ENCODE measurements around the gene AGO4.
"Not testable (repeated sequence)": the region's sequence is repeated elsewhere in the genome, so short reads cannot be mapped to it uniquely, and the experiment has no call there.

AGO4 gene

DNA sequence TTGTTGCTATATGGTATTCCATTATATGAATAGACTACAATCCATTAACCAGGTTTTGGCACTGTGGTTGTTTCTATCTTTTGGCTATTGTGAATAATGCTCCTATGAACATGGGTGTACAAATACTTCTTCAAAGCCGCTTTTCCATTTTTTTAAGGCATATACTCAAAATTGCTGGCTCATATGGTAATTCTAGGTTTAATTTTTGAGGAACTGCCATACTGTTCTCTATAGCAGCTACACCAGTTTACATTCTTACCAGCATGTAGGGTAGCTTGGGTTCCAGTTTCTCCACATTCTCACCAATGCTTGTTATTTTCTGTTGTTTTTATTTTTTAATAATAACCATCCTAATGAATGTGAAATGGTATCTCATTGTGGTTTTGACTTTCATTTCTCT lies 55.3 kb downstream of the AGO4 start:
- no peaks in the 10 kb centered on the region for H3K4me1 ChIP-seq (ENCODE audit: control insufficient read depth in 1 of 2, insufficient read depth in 2 of 2, low read length in 2 of 2)
- H3K27me3 ChIP-seq (ENCODE audit: control insufficient read depth in 1 of 2, insufficient read depth in 2 of 2, low read length in 2 of 2): no peaks in the 10 kb centered on the region
- H3K9ac ChIP-seq (ENCODE audit: low read depth in 1 of 2, low read length in 2 of 2): no peak overlapping the region
- no peak overlapping the region for H3K27ac ChIP-seq (ENCODE audit: low read depth, low read length)
- H3K36me3 ChIP-seq (ENCODE audit: control insufficient read depth in 1 of 2, insufficient read depth in 2 of 2, low read length in 2 of 2): no peaks in the 10 kb centered on the region
- H3K9me3 ChIP-seq (ENCODE audit: control insufficient read depth in 1 of 2, low read length in 2 of 2): no peaks in the 10 kb centered on the region
- no peak overlapping the region for H3K4me3 ChIP-seq (ENCODE audit: low read depth in 1 of 2, low read length in 2 of 2)

DNA sequence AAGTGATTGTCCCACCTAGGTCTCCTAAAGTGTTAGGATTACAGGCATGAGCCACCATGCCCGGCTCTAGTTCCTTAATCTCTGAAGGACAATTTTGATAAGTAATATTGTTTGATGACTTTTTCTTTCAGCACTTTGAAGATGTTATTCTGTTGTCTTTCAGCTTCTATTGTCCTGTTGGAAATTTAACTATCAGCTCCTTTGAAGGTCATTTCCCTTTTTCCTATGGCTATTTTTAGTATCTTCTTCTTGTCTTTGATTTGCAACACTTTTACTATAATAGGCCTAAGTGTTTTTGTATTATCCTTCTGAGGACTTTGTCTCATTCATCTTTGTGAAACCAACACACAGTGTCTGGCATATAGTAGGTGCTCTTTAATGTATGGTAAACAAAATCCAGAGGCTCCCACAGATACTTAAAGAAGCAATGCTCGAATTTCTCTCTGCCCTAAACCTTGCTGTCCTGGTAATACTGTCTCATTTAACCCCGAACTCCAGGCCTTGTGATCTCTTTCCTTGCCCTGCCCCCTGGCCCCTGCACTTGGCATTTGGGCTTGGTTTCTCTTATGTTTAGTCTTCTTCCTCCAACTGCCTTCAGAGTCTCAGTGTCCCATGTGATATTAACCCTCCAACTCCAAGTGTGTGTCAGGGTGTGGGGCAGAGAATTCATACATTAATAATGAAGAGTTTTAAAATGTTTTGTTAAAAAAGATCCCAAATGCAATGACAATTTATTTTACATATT lies 56.2 kb downstream of the AGO4 start:
- Histone ChIP-seq H3K4me1 (ENCODE audit: control insufficient read depth in 1 of 2, insufficient read depth in 2 of 2, low read length in 2 of 2) (no peaks in the 10 kb centered on the region), H3K9ac (ENCODE audit: low read depth in 1 of 2, low read length in 2 of 2) (no peak overlapping the region), H3K27ac (ENCODE audit: low read depth, low read length) (no peak overlapping the region), H3K36me3 (ENCODE audit: control insufficient read depth in 1 of 2, insufficient read depth in 2 of 2, low read length in 2 of 2) (no peaks in the 10 kb centered on the region), H3K4me3 (ENCODE audit: low read depth in 1 of 2, low read length in 2 of 2) (no peak overlapping the region), H3K27me3 (ENCODE audit: control insufficient read depth in 1 of 2, insufficient read depth in 2 of 2, low read length in 2 of 2) (no peaks in the 10 kb centered on the region), H3K9me3 (ENCODE audit: control insufficient read depth in 1 of 2, low read length in 2 of 2) (no peaks in the 10 kb centered on the region)

DNA sequence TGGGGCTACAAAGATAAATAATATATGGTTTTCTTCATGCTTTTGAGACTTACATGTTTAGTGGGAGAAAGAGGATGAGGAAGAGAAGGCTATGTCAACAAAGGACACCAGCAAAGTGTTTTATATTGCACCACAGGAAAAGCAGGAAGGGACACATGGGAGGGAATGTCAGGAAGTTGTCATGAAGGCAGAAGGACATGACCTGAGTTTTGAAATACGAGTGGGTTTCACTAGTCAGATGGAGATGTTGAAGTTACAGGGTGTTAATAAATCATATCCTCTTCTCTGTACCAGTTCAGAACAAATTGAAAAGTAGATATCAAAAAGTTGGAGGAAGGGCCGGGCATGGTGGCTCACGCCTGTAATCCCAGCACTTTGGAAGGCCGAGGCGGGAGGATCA lies 57.0 kb downstream of the AGO4 start:
- Histone ChIP-seq H3K9me3 (ENCODE audit: control insufficient read depth in 1 of 2, low read length in 2 of 2) (no peaks in the 10 kb centered on the region), H3K4me3 (ENCODE audit: low read depth in 1 of 2, low read length in 2 of 2) (no peak overlapping the region), H3K27ac (ENCODE audit: low read depth, low read length) (no peak overlapping the region), H3K36me3 (ENCODE audit: control insufficient read depth in 1 of 2, insufficient read depth in 2 of 2, low read length in 2 of 2) (no peaks in the 10 kb centered on the region), H3K27me3 (ENCODE audit: control insufficient read depth in 1 of 2, insufficient read depth in 2 of 2, low read length in 2 of 2) (no peaks in the 10 kb centered on the region), H3K9ac (ENCODE audit: low read depth in 1 of 2, low read length in 2 of 2) (no peak overlapping the region), H3K4me1 (ENCODE audit: control insufficient read depth in 1 of 2, insufficient read depth in 2 of 2, low read length in 2 of 2) (no peaks in the 10 kb centered on the region)

- Histone ChIP-seq H3K27ac (ENCODE audit: low read depth, low read length) (no peak overlapping the region), H3K9me3 (ENCODE audit: control insufficient read depth in 1 of 2, low read length in 2 of 2) (no peaks in the 10 kb centered on the region), H3K9ac (ENCODE audit: low read depth in 1 of 2, low read length in 2 of 2) (no peak overlapping the region), H3K27me3 (ENCODE audit: control insufficient read depth in 1 of 2, insufficient read depth in 2 of 2, low read length in 2 of 2) (no peaks in the 10 kb centered on the region), H3K4me1 (ENCODE audit: control insufficient read depth in 1 of 2, insufficient read depth in 2 of 2, low read length in 2 of 2) (no peaks in the 10 kb centered on the region), H3K36me3 (ENCODE audit: control insufficient read depth in 1 of 2, insufficient read depth in 2 of 2, low read length in 2 of 2) (no peaks in the 10 kb centered on the region), H3K4me3 (ENCODE audit: low read depth in 1 of 2, low read length in 2 of 2) (no peak overlapping the region)
Measured at GRCh38 chr1:35866991-35867390, 59.2 kb downstream of the AGO4 start.

GRCh38 chr1:35869245-35869950 lies 61.6 kb downstream of the AGO4 start:
- not testable (repeated sequence) for H3K4me3 ChIP-seq (ENCODE audit: low read depth in 1 of 2, low read length in 2 of 2); H3K9ac ChIP-seq (ENCODE audit: low read depth in 1 of 2, low read length in 2 of 2); H3K36me3 ChIP-seq (ENCODE audit: control insufficient read depth in 1 of 2, insufficient read depth in 2 of 2, low read length in 2 of 2); H3K27ac ChIP-seq (ENCODE audit: low read depth, low read length); H3K27me3 ChIP-seq (ENCODE audit: control insufficient read depth in 1 of 2, insufficient read depth in 2 of 2, low read length in 2 of 2); H3K4me1 ChIP-seq (ENCODE audit: control insufficient read depth in 1 of 2, insufficient read depth in 2 of 2, low read length in 2 of 2); H3K9me3 ChIP-seq (ENCODE audit: control insufficient read depth in 1 of 2, low read length in 2 of 2)

DNA sequence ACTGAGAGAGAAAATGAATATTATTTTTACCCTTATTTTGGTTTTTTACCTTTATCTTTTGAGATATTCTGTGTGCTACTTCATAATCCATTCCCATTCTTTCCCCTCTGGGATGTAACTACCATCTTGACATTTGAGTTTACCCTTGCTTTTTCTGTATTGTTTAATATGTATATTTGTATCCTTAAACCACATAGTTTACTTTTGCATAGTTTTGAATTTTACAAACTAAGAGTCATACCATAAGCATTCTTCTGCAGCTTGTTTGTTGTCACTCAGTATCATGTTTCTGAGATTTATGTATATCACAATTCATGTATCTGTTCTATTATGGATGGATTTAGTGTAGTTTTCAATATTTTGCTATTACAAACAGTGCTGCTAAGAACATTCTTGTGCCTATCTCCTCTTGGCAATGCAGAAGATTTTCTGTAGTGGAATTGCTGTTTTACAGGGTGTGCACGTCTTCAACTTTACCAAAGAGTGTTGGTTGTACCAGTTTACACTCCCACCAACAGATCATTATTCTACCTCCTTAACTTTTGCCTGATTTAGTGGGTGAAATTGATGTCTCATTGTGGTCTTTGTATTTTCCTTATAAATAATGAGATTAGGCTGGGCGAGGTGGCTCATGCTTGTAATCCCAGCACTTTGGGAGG lies 63.0 kb downstream of the AGO4 start:
- H3K4me3 ChIP-seq (ENCODE audit: low read depth in 1 of 2, low read length in 2 of 2): no peak overlapping the region
- no peak overlapping the region for H3K27ac ChIP-seq (ENCODE audit: low read depth, low read length)
- no peak overlapping the region for H3K9ac ChIP-seq (ENCODE audit: low read depth in 1 of 2, low read length in 2 of 2)
- no peaks in the 10 kb centered on the region for H3K4me1 ChIP-seq (ENCODE audit: control insufficient read depth in 1 of 2, insufficient read depth in 2 of 2, low read length in 2 of 2)
- no peaks in the 10 kb centered on the region for H3K36me3 ChIP-seq (ENCODE audit: control insufficient read depth in 1 of 2, insufficient read depth in 2 of 2, low read length in 2 of 2)
- no peaks in the 10 kb centered on the region for H3K9me3 ChIP-seq (ENCODE audit: control insufficient read depth in 1 of 2, low read length in 2 of 2)
- H3K27me3 ChIP-seq (ENCODE audit: control insufficient read depth in 1 of 2, insufficient read depth in 2 of 2, low read length in 2 of 2): no peaks in the 10 kb centered on the region

DNA sequence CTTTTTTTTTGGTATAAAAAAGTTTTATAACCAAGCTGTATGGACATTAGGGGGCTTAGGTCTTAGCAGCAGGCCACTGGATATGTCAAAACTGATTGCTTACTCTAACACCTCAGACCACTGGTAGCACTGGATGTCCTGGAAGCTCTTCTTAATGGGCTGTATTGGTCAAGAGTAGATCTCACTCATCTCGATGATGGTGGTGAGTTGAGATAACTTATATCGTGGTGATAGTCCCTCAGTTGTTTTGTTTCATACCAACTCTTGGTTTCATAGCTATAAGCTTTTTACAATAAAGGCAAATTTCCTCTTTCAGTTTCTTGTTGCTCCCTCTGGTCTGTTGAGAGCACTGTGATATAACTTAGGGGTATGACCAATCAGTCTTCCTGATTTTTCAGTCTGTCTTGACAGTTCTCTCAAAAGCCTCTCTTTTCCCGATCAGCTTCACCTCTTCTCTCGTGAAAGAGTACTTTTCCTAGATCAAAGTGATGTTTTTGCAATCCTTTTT lies 65.5 kb downstream of the AGO4 start:
- H3K27me3 ChIP-seq (ENCODE audit: control insufficient read depth in 1 of 2, insufficient read depth in 2 of 2, low read length in 2 of 2): no peaks in the 10 kb centered on the region
- H3K9me3 ChIP-seq (ENCODE audit: control insufficient read depth in 1 of 2, low read length in 2 of 2): no peaks in the 10 kb centered on the region
- H3K36me3 ChIP-seq (ENCODE audit: control insufficient read depth in 1 of 2, insufficient read depth in 2 of 2, low read length in 2 of 2): no peaks in the 10 kb centered on the region
- no peak overlapping the region for H3K27ac ChIP-seq (ENCODE audit: low read depth, low read length)
- H3K4me1 ChIP-seq (ENCODE audit: control insufficient read depth in 1 of 2, insufficient read depth in 2 of 2, low read length in 2 of 2): no peaks in the 10 kb centered on the region
- H3K9ac ChIP-seq (ENCODE audit: low read depth in 1 of 2, low read length in 2 of 2): no peak overlapping the region
- no peak overlapping the region for H3K4me3 ChIP-seq (ENCODE audit: low read depth in 1 of 2, low read length in 2 of 2)

- not testable (repeated sequence) for H3K27ac ChIP-seq (ENCODE audit: low read depth, low read length); H3K9ac ChIP-seq (ENCODE audit: low read depth in 1 of 2, low read length in 2 of 2); H3K4me3 ChIP-seq (ENCODE audit: low read depth in 1 of 2, low read length in 2 of 2); H3K4me1 ChIP-seq (ENCODE audit: control insufficient read depth in 1 of 2, insufficient read depth in 2 of 2, low read length in 2 of 2); H3K27me3 ChIP-seq (ENCODE audit: control insufficient read depth in 1 of 2, insufficient read depth in 2 of 2, low read length in 2 of 2); H3K36me3 ChIP-seq (ENCODE audit: control insufficient read depth in 1 of 2, insufficient read depth in 2 of 2, low read length in 2 of 2); H3K9me3 ChIP-seq (ENCODE audit: control insufficient read depth in 1 of 2, low read length in 2 of 2)
Measured at GRCh38 chr1:35874115-35874514, 66.3 kb downstream of the AGO4 start.

GRCh38 chr1:35876988-35877387 lies 69.2 kb downstream of the AGO4 start:
- H3K36me3 ChIP-seq (ENCODE audit: control insufficient read depth in 1 of 2, insufficient read depth in 2 of 2, low read length in 2 of 2): no peaks in the 10 kb centered on the region
- H3K9ac ChIP-seq (ENCODE audit: low read depth in 1 of 2, low read length in 2 of 2): no peak overlapping the region
- H3K4me3 ChIP-seq (ENCODE audit: low read depth in 1 of 2, low read length in 2 of 2): no peak overlapping the region
- H3K9me3 ChIP-seq (ENCODE audit: control insufficient read depth in 1 of 2, low read length in 2 of 2): no peaks in the 10 kb centered on the region
- H3K27ac ChIP-seq (ENCODE audit: low read depth, low read length): no peak overlapping the region
- peaks cover 0 to 10% of the 10 kb centered on the region in 2 donors for H3K4me1 ChIP-seq (ENCODE audit: control insufficient read depth in 1 of 2, insufficient read depth in 2 of 2, low read length in 2 of 2)
- H3K27me3 ChIP-seq (ENCODE audit: control insufficient read depth in 1 of 2, insufficient read depth in 2 of 2, low read length in 2 of 2): no peaks in the 10 kb centered on the region

DNA sequence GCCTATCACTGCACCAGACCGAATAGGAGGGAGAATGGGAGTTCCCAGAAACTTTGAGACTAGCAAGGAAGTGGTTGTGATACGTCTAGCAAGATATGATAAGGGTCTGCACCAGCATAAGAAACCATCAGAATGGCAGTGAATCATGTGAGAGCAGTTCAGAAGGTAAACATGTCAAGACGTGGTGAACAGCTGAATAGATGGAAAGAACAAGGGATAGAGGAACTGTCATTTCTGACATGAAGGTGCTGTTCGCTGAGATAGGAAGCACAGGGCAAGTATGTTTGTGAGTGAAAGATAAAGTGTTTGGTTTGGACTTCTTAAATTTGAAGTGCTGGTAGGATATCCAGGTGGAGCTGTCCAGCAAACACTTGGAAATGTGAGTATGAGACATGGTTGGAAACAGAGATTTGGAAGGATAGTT lies 74.0 kb downstream of the AGO4 start:
- Histone ChIP-seq H3K9me3 (ENCODE audit: control insufficient read depth in 1 of 2, low read length in 2 of 2) (no peaks in the 10 kb centered on the region), H3K27ac (ENCODE audit: low read depth, low read length) (no peak overlapping the region), H3K4me1 (ENCODE audit: control insufficient read depth in 1 of 2, insufficient read depth in 2 of 2, low read length in 2 of 2) (peaks cover 24 to 41% of the 10 kb centered on the region in 2 donors), H3K4me3 (ENCODE audit: low read depth in 1 of 2, low read length in 2 of 2) (no peak overlapping the region), H3K36me3 (ENCODE audit: control insufficient read depth in 1 of 2, insufficient read depth in 2 of 2, low read length in 2 of 2) (no peaks in the 10 kb centered on the region), H3K27me3 (ENCODE audit: control insufficient read depth in 1 of 2, insufficient read depth in 2 of 2, low read length in 2 of 2) (no peaks in the 10 kb centered on the region), H3K9ac (ENCODE audit: low read depth in 1 of 2, low read length in 2 of 2) (no peak overlapping the region)
